T-helper 2 cell treated with Interferon-gamma antibody and Interleukin-4, amounts not matched to agents 100 ng/mL and 5 ng/mL, for 36 hours (primary cell): ENCODE measurements around the gene PRMT2. TPM values are rescaled to one million over a fixed set of nuclear protein-coding genes. Genes with fewer than 3 reads are reported as not detected.
"Not testable (repeated sequence)": the region's sequence is repeated elsewhere in the genome, so short reads cannot be mapped to it uniquely, and the experiment has no call there.

Experiments
- intact Hi-C: fragments of 100-400 bp; cut with micrococcal nuclease; formaldehyde crosslinking; loops from one replicate; pipeline ENCODE4 v1.15.1; 2023
- total RNA-seq: library from RNA; stranded (reverse); gene quantifications from 2 replicates; pipeline ENCODE4 v1.2.3, GENCODE V29; 2022

PRMT2 gene
- total RNA-seq, 1 donor from 2014 or later = 91.3 TPM

DNA sequence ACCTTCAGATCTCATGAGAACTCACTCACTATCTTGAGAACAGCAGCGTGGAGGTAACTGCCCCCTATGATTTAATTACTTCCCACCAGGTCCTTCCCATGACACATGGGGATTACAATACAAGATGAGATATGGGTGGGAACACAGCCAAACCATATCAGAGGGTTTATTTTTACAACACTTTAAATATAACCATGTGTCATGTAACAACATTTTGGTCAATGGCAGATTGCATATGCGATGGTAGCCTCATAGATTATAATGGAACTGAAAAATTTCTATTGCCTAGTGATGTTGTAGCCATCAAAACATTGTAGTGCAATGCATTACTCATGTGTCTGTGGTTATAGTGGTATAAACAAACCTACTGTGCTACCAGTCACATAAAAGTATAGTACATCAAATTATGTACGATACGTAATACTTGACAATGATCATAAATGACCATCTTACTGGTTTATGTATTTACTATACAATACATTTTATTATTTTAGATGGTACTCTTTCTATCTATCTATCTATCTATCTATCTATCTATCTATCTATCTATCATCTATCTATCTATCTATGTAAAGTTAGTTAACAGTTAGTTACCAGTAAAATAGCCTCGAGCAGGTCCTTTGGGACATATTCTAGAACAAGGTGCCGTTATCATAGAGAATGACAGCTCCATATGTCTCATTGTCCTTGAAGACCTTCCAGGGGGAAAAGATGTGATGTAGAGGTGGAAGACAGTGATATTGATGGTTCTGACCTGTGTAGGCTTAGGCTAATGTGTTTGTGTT lies 18.0 kb upstream of the PRMT2 start:
- intact Hi-C loops = no loop called here

DNA sequence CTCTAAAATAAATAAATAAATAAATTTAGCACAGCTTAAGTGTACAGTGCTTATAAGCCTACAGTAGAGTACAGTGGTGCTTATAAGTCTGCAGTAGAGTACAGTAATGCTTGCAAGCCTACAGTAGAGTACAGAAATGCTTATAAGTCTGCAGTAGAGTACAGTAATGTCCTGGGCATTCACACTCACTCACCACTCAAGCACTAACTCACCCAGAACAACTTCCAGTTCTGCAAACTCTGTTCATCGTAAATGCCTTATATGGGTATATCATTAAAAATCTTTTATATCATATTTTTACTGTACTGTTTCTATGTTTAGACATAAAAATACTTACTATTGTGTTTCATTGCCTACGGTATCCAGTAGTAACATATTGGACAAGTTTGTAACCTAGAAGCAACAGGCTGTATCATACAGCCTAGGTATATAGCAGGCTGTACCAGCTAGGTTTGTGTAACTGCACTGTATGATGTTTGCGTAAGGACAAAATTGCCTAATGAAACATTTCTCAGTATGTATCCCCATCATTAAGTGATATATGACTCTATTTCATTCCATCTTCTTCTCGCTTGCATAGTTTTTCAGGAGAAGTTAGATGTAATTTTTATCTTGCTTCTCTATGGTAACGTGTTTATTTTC lies 16.6 kb upstream of the PRMT2 start:
- intact Hi-C loops = no loop called here

DNA sequence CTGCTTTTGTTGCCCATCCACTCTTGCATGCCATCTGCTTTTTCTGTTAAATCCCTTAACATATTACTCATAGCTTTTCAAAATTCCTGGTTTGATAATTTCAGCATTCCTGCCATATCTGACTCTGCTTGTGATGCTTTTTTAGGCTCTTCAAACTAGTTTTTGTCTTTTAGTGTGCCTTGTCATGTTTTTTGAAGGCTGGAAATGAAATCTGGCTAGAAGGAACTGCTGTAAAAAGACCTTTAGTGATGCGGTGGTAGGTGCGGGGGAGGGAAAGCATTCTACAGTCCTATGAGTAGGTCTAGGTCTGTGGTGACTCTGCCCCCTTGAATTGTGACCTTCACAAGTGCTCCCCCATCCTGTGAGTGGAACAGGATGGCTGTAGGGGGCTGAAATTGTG lies 15.6 kb upstream of the PRMT2 start:
- intact Hi-C loops = no loop called here

DNA sequence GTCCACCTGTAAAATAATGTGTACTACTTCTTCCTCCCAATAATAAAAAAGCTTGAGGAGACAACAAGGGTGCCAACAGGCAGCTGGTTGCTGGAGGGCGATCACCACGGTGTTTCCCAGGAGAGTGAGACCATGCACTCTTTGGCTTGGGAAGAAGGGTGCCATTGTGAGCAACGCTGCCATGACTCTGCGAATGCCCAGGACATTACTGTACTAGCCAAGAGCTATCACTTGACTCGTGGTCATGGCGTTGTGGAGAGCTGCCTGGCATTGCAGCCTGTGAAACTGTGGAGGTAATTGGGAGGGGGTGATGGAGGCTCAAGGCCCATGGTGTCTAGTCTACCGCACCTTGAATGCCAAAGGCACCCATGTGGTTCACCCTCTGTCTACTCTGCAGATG lies 14.6 kb upstream of the PRMT2 start:
- intact Hi-C loops = no loop called here

DNA sequence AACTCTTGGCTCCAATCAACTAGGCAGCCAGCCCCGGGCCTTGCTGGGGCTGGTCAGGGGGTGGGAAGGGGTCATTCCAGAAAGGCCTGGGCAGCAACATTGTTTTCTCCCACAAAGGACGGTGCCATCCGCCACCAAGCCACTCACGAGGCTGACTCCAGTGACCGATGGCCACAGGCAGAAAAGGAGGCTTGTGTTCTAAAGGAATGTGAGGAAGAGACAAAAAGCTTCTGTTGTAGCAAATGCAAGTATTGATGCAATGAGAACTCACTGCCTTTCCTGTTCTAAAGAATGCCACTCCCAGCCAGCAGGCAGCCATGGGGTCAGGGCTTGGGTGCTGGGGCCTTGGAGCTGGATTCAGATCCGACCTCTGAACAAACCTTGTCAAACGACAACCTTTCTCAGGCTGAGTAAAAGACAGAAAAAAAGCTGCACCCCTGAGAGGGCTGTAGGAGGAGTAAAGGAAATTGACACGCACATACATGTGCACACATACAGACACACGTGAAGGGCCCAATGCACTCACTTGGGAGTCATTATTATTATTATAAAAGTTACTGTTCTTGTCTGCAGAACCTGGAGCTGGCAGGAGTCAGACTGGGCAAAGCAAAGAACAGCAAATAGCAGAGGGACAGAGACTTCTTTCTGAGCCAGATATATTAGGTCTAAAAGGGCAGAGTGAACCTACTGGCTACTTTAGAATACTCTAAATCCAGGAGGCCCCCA lies 13.9 kb upstream of the PRMT2 start:
- intact Hi-C loops = no loop called here

DNA sequence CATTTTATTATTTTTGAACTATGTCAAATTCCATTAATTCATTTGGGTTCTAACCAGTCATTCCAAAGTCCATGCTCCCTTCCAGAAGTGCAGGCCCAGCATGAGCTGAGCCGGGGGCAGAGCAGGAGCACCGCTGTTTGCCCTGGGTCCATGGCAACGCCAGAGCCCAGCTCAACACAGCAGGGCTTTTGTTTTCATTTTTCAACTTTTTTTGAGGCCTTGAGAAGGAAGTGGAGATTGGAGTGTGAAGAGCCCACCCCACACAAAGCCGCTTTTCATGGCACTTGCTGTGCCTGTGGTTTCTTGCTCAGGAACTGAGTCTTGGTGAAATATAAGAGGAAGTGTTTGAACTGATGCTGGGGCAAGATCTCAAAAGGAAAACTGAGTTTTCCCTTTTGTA lies 13.2 kb upstream of the PRMT2 start:
- intact Hi-C loops = no loop called here

DNA sequence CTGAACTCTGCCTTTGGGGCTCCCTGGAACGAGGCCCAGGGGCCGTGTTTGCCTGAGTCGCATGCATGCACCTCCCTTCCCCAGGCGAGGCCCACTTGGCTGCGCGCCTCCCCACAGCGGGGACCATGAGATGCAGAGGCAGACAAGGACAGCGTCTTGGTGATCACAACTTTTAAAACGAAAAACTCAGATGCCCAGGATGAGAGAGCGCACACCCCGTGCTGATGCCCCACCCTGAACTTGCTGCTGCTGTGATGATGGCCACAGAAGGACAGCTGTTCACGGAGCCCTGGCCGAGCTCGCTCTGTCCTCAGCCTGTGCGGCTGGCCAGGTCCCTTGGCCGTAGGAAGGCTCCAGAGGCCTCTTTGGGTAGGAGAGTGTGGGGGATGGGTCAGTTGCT lies 11.4 kb upstream of the PRMT2 start:
- intact Hi-C loops = no loop called here

DNA sequence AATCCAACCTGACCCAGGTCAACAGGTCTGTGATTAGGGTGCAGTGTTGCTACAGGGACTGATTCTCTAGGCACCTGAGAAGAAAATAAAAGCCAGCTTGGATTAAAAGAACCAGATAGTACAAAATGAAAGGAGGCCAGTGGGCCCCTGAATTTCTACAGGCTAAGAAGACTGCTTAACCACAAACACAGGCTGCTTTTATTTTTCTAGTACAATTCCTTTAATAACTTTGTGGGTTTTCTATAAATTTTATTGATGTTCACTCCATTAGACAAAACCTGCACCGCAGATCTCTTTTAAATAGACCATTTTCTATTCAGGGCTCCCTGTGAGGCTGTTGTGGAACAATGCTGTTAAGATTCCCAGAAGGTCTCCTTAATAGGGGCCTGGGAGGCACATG lies 9.7 kb upstream of the PRMT2 start:
- intact Hi-C loops = no loop called here

DNA sequence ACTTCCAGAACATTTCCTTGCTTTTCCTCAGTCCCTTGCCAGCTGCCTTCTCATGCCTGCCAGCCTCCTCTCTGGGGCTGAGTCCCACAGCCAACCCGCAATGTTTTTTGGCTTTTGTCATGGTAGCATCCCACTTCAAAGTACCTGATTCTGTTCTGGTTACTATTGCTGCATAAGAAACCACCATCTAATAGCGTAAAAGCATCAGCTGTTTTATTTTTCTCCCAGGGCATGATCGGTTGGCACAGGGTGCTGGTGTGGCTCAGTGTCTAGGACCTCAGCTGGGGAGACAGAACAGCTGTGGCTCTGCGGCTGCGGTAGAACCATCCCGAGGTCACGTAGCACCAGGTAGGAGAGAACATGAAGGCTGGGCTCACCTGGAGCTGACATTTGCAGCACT lies 8.9 kb upstream of the PRMT2 start:
- intact Hi-C loops = no loop called here

DNA sequence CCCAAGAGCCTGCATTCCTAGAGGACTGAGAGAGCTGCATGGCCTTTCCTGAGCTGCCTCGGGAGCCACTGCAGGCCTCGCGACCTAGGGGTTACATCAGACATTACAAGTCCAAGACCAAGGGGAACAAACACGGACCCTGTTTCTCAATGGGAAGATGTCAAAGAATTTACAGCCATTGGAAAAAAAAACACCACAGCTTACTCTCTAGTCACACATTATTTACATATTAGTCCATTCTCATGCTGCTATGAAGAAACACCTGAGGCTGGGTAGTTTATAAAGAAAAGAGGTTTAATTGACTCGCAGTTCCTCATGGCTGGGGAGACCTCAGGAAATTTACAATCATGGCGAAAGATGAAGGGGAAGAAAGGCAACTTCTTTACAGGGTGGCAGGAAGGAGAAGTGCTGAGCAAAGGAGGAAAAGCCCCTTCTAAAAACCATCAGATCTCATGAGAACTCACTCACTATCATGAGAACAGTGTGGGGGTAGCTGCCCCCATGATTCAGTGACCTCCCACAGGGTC lies 8.4 kb upstream of the PRMT2 start:
- intact Hi-C loops = no loop called here

DNA sequence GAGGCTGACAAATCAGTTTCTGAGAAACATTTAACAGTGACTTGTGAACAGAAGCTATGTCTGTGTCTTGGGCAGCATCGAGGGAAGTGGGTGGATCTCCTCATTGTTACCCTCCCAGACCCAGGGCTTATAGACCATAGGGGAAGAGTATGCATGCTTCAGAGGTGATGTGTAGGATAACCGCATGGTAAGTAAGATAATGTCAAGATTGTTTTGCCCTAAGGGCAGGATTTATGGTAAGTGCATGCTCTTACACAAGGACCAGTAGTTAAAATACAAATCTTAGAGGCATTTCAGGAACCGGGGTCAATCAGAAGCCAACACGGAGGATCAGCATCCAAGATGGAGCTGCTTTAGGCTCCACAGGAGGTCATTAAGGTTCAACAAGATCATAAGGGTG lies 7.7 kb upstream of the PRMT2 start:
- intact Hi-C loops = no loop called here

DNA sequence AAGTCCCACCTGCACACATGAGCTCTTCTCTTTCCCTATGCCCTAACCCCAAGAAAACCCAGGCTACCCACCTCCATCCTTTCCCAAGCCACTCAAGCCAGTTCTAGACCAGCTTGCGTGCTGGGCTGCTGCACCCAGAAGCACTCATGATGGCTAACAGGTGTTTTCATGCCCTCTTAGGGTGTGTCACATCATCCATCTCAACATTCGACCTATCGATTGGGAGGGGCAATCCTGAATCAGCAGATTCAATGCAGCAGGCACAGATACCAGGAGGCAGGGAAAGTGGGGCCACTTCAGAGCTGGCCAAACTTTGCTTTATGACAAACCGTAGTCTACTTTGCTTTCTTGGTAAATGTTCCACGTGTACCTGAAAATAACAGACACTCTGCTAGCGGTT lies 6.6 kb upstream of the PRMT2 start:
- intact Hi-C loops = no loop called here

DNA sequence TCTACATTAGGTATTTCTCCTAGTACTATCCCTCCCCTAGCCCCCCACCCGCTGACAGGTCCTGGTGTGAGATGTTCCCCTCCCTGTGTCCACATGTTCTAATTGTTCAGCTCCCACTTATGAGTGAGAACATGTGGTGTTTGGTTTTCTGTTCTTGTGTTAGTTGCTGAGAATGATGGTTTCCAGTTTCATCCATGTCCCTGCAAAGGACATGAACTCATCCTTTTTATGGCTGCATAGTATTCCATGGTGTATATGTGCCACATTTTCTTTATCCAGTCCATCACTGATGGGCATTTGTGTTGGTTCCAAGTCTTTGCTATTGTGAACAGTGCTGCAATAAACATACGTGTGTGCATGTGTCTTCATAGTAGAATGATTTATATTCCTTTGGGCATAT lies 4.6 kb upstream of the PRMT2 start:
- intact Hi-C loops = not testable (repeated sequence)

DNA sequence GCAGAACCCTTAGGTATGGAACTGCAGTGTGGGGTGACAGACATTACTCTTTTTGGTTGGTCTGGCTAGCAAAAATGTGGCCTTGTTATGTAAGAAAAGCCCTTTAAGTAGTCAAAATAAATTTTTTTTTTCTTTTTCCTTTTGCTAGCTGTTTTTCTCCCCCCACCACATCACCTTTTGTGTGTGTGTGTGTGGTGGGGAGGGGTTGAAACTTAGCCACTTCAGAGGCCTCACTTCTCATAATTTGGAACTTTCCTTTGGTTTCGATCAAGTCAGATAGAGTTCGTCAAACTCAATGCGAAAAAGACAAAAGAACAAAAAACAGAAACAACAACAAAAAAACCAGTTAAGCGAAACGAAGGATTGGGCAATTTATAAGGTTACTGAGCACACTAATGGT lies 1.9 kb upstream of the PRMT2 start:
- intact Hi-C loops = no loop called here

DNA sequence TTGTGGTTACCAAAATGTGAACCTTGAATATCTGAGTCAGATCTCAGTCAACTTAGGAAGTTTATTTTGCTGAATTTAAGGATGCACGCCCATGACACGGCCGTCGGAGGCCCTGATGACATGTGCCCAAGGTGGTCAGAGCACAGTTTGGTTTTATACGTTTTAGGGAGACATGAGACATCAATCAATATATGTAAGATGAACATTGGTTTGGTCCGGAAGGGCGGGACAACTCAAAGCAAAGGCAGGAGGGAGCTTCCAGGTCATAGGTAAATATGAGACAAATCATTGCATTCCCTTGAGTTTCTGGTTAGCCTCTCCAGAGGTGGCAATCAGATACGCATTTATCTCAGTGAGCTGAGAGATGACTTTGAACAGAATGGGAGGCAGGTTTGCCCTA lies 1.0 kb upstream of the PRMT2 start:
- intact Hi-C loops = no loop called here

DNA sequence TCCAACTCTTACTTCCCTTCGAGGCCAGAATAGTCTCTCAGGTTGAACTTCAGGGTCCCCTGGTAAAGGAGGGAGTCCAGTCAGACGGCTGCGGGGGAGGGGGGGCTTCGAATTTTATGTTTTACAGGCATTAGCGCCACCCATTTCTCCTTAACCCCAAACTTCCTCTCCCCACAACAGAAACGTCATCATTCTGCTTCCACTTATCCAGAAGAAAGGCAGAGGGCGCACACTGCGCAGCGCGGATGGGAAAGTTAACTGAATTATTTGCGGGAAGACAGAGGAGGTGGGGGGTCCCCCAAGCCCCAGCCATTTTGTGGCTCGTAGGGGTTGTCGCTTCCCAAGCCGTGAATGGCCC lies 529 bp upstream of the PRMT2 start:
- intact Hi-C loops = no loop called here

DNA sequence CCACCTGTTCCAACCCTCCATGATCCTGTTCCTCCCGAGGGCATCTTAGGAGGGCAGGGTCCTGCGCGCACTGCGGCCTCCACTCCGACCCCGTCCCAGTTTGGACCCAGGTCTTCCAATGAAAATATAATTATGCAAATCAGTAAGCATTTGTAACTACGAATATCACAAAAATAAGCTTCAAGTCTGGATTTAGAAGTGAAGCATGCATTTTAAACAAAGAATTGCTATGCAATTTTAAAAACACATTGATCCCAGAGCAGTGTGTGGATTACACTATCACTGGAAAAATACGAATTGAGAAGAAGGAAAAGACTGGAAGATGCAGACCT lies 673 bp downstream of the PRMT2 start:
- intact Hi-C loops = loop anchor here (1.0 to 2.0 kb wide), 2 partner anchors 75 to 178 kb away; partner anchors contain the start of gene DIP2A

DNA sequence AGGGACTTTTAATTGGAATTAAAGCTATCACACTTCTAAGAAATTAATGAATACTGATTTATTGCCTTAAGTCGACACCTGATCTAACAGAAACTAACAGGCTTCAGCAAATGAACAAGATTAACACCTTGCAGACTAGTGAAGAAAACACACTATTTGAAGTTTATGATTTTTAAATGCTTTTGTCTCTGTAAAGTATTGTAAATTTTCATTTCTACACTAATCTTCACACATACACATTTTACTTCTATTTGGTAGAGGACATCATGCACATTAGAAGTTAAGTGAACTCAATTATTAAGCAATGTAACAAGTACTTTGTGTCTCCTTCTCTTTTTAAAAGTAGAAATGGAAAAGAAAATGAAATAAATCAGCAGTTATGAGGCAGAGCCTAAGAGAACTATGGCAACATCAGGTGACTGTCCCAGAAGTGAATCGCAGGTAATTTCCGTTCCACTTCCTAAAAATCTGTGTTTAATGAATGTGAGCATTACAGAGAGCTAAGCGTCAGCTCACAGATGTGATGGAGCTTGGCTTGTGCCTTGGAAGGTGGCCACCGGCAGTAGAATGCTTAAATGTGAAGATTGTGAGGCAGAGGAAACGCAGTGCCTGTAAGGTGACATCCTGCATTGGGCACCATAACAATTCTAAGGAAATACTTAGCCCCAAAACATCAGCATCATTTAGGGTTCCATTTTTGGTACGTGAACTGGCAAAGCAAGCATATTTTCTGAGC lies 1.2 kb downstream of the PRMT2 start:
- intact Hi-C loops = loop anchor here (1.0 to 2.0 kb wide), 2 partner anchors 76 to 178 kb away; partner anchors contain the start of gene DIP2A

DNA sequence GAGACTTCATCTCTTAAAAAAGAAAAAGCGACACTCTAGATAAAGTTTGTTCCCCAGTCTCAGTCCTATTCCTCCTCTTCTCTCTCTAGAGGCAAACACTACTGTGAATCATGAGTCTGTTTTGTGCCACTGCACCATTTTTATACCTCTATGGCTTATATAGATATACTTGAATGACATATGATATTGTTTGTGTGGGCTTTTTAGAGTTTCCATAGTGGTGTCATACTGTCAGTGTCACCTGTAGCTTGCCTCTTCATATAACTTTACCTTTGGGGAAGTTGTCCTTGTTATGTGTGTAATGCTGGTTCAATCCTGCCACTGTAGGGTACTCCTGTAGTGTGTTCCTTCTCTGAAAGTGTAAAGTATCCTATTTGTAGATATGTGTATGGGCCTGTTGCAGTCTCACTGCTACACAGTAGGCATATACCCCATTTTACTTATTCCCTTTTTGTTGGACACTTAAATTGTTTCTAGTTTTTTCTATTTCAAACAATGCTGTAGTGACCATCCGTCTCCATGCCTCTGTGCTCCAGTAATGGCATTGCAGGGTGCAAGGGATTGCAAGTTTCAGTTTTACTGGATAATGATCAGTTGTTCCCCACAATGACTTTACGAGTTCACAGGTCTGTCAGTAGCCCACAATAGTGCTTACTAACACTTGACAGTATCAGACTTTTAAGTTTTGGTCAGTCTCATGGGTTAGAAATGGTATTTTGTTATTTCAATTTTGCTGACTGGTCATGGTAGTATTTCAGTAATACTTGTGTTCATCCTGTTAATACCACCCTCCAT lies 2.7 kb downstream of the PRMT2 start:
- intact Hi-C loops = loop anchor here (2.0 kb wide), 1 partner anchor 77 kb away; no protein-coding TSS in a partner anchor

DNA sequence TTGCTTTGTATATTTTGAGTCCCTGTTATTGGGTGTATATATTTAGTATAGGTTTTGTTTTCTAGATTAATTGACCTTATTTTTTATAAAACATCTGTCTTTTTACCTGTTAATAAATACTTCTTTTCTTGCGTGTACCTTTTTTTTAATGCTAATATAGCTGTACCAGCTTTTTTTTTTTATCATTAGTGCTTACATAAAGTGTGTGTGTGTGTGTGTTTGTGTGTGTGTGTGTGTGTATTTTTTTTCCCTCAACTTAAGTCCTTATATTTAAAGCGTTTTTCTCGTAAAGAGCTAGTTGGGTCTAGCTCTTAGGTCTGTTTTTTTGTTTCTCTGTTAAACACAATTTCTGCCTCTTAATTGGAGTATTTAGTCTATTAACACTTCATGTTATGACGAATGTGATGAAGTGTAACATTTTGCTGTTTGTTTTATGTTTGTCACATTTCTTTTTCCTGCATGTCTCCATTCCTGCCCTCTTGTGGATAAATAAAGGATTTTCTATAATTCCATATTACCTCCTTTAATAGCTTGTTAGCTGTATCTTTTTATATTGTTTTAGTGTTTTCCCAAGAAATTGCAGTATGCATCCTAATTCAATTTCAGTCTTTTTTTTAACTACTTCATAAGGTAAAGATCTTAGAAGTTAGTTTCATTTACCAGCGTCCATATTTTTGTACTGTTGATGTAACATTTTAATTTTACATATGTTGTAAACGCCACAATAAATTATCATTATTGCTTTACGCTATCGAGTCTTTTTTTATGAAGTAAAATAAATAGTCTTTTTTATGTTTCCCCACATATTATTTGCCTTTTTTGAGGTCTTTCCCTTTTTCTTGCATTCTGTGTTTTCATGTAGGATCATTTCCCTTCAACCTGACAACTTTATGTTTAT lies 4.3 kb downstream of the PRMT2 start:
- intact Hi-C loops = no loop called here
